Adrenal gland (tissue), 5 donors: ENCODE measurements around the gene CCZ1.
"Not testable (repeated sequence)": the region's sequence is repeated elsewhere in the genome, so short reads cannot be mapped to it uniquely, and the experiment has no call there.

Experiments used
- POLR2A ChIP-seq, 2 donors: fragments of 450-650 bp; IDR thresholded peaks; one replicate each; pipeline ENCODE4 v1.6.1; 2017; ENCODE audit warnings: antibody characterized with exemption in 2 of 2, mild to moderate bottlenecking in 2 of 2, moderate library complexity in 1 of 2
- TF ChIP-seq, protein P1 (sequence below), 6 experiments: fragments of 450-650 bp in 4 of 6; fragments of 200-600 bp in 2 of 6; sonication (generic) in 1 of 6; IDR thresholded peaks; 1 replicate in 5 of 6; 2 replicates in 1 of 6; pipeline versions ENCODE4 v1.5.1 to v1.8.0; 2016 to 2021; ENCODE audit warnings: antibody characterized with exemption in 6 of 6, mild to moderate bottlenecking in 2 of 6, moderate library complexity in 1 of 6
- donor health status: DM: no; HTN: no; CAD: no.

DNA sequence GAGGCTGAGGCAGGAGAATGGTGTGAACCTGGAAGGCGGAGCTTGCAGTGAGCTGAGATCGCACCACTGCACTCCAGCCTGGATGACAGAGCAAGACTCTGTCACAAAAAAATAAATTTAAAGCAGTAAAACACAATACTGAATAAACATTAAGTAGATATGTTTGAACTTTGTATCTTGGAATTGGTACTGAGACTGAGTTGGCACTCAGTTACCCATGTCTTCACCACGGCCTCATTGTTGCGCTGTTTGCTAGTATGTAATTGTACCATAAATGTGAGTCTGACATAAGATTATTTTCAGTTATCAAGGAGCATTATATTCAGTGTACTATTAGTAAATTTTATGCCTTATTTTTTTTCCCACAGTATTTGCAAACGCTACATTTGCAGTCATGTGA, 6.2 kb downstream of the CCZ1 start:
- not testable (repeated sequence) for TF ChIP-seq POLR2A (IDR thresholded peaks at IDR 0.05)
- TF ChIP-seq, protein P1, sequence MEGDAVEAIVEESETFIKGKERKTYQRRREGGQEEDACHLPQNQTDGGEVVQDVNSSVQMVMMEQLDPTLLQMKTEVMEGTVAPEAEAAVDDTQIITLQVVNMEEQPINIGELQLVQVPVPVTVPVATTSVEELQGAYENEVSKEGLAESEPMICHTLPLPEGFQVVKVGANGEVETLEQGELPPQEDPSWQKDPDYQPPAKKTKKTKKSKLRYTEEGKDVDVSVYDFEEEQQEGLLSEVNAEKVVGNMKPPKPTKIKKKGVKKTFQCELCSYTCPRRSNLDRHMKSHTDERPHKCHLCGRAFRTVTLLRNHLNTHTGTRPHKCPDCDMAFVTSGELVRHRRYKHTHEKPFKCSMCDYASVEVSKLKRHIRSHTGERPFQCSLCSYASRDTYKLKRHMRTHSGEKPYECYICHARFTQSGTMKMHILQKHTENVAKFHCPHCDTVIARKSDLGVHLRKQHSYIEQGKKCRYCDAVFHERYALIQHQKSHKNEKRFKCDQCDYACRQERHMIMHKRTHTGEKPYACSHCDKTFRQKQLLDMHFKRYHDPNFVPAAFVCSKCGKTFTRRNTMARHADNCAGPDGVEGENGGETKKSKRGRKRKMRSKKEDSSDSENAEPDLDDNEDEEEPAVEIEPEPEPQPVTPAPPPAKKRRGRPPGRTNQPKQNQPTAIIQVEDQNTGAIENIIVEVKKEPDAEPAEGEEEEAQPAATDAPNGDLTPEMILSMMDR (IDR thresholded peaks at IDR 0.05): not testable (repeated sequence)
